IMR-90 (cell line): ENCODE measurements around the gene PCDHB10. TPM values are rescaled to one million over a fixed set of nuclear protein-coding genes. Genes with fewer than 3 reads are reported as not detected.
A peak's percentile ranks its signal among the peaks of the same experiment; 100 is the strongest.

Source experiments
- ATAC-seq: fragments of 200-7000 bp; cut with Tn5 transposase; 2 replicates; pipeline ENCODE4 v1.9.1; 2020; ENCODE audit warnings: low read depth, mild to moderate bottlenecking, moderate library complexity
- BruUV-seq: library from RNA; stranded (reverse); fragments of 400-500 nt; replicated peaks from 2 replicates; lab custom pipeline; 2021; lab: Mats Ljungman, UMichigan
- CTCF ChIA-PET: fragments of 300-600 bp; formaldehyde crosslinking; extraction: SDS; loops from one replicate; lab custom pipeline; 2021; ENCODE audit warnings: antibody characterized with exemption; lab: Yijun Ruan, JAX
- POLR2A ChIA-PET: fragments of 300-600 bp; sonication (Branson Sonifier 250); formaldehyde crosslinking; loops from one replicate; lab custom pipeline; 2022; ENCODE audit warnings: antibody characterized with exemption; ENCODE audit not compliant: unreplicated experiment; lab: Charles Lee
- DNase-seq: peaks from one replicate; pipeline ENCODE4 v3.0.0; 2013
- H2AFZ ChIP-seq: replicated peaks from 2 replicates; pipeline ENCODE3; 2013; ENCODE audit warnings: low read length, mild to moderate bottlenecking; ENCODE audit not compliant: poor library complexity
- H2AK5ac ChIP-seq: 2 replicates; pipeline ENCODE4 v1.6.1; 2013; ENCODE audit warnings: low read depth, low read length, inconsistent platforms
- H2AK9ac ChIP-seq: replicated peaks from 2 replicates; pipeline ENCODE3; 2013; ENCODE audit warnings: mild to moderate bottlenecking, low read depth, low read length, moderate library complexity; ENCODE audit not compliant: poor library complexity
- H2BK120ac ChIP-seq: 2 replicates; pipeline ENCODE4 v1.6.1; 2013; ENCODE audit warnings: low read depth, low read length, inconsistent platforms
- H2BK15ac ChIP-seq: 3 replicates; pipeline ENCODE4 v1.6.1; 2013; ENCODE audit warnings: low read depth, low read length, inconsistent platforms
- H2BK20ac ChIP-seq: 2 replicates; pipeline ENCODE4 v1.6.1; 2013; ENCODE audit warnings: low read depth, mild to moderate bottlenecking, inconsistent platforms, low read length, moderate library complexity
- H2BK5ac ChIP-seq: 2 replicates; pipeline ENCODE4 v1.6.1; 2013; ENCODE audit warnings: mild to moderate bottlenecking, low read depth, low read length, inconsistent platforms; ENCODE audit not compliant: poor library complexity, severe bottlenecking
- H3K14ac ChIP-seq: replicated peaks from 2 replicates; pipeline ENCODE4 v1.6.1; 2013; ENCODE audit warnings: low read depth, low read length, inconsistent platforms
- H3K18ac ChIP-seq: 2 replicates; pipeline ENCODE4 v1.6.1; 2013; ENCODE audit warnings: low read depth, low read length, control low read depth
- H3K23ac ChIP-seq: 2 replicates; pipeline ENCODE4 v1.6.1; 2013; ENCODE audit warnings: low read depth, low read length, inconsistent platforms
- H3K27ac ChIP-seq: 2 replicates; pipeline ENCODE4 v1.5.1; 2013; ENCODE audit warnings: mild to moderate bottlenecking, control low read depth, low read length; ENCODE audit not compliant: insufficient read depth
- H3K27me3 ChIP-seq: 2 replicates; pipeline ENCODE4 v1.6.1; 2013; ENCODE audit warnings: low read length; ENCODE audit not compliant: control insufficient read depth, insufficient read depth
- H3K36me3 ChIP-seq: 2 replicates; pipeline ENCODE4 v1.6.1; 2013; ENCODE audit warnings: low read length, mixed read lengths; ENCODE audit not compliant: control insufficient read depth, insufficient read depth
- H3K4ac ChIP-seq: 2 replicates; pipeline ENCODE4 v1.6.1; 2013; ENCODE audit warnings: low read depth, low read length, inconsistent platforms
- H3K4me1 ChIP-seq: 2 replicates; pipeline ENCODE4 v1.6.1; 2013; ENCODE audit warnings: low read length, mixed read lengths; ENCODE audit not compliant: control insufficient read depth, insufficient read depth
- H3K4me2 ChIP-seq: 2 replicates; pipeline ENCODE4 v1.6.1; 2013; ENCODE audit warnings: low read depth, mild to moderate bottlenecking, control low read depth, low read length, moderate library complexity
- H3K4me3 ChIP-seq: 2 replicates; pipeline ENCODE4 v1.5.1; 2013; ENCODE audit warnings: low read depth, mild to moderate bottlenecking, control low read depth, low read length, moderate library complexity; ENCODE audit not compliant: insufficient read depth
- H3K56ac ChIP-seq: 2 replicates; pipeline ENCODE4 v1.6.1; 2013; ENCODE audit warnings: low read length, inconsistent platforms; ENCODE audit not compliant: insufficient read depth; ENCODE audit errors: extremely low read depth
- H3K79me1 ChIP-seq, 2 experiments: 2 replicates each; pipeline ENCODE4 v1.6.1; 2013; ENCODE audit warnings: low read length in 2 of 2, inconsistent platforms in 1 of 2, low read depth in 1 of 2
- H3K9ac ChIP-seq: 2 replicates; pipeline ENCODE4 v1.6.1; 2013; ENCODE audit warnings: low read depth, low read length, control low read depth
- H3K9me1 ChIP-seq: 2 replicates; pipeline ENCODE4 v1.6.1; 2013; ENCODE audit warnings: low read length, inconsistent platforms; ENCODE audit not compliant: insufficient read depth
- H3K9me3 ChIP-seq: 2 replicates; pipeline ENCODE4 v1.6.1; 2013; ENCODE audit warnings: low read length; ENCODE audit not compliant: control insufficient read depth, insufficient read depth
- H4K20me1 ChIP-seq: 2 replicates; pipeline ENCODE4 v1.6.1; 2013; ENCODE audit warnings: low read length, inconsistent platforms; ENCODE audit not compliant: insufficient read depth
- H4K5ac ChIP-seq: 2 replicates; pipeline ENCODE4 v1.6.1; 2013; ENCODE audit warnings: mild to moderate bottlenecking, low read depth, low read length, control low read depth
- H4K8ac ChIP-seq, 2 experiments: 2 replicates each; pipeline ENCODE4 v1.6.1; 2013; ENCODE audit warnings: low read depth in 2 of 2, low read length in 2 of 2, control low read depth in 1 of 2, inconsistent platforms in 1 of 2
- H4K91ac ChIP-seq: 2 replicates; pipeline ENCODE4 v1.6.1; 2013; ENCODE audit warnings: low read depth, low read length, inconsistent platforms; ENCODE audit not compliant: insufficient read depth
- CTCF ChIP-seq: conservative IDR thresholded peaks from 2 replicates; pipeline ENCODE4 v1.5.1; 2012; ENCODE audit warnings: mild to moderate bottlenecking, low read depth, low read length, improper control_type of control experiment
- MXI1 ChIP-seq: IDR thresholded peaks from 2 replicates; pipeline ENCODE4 v1.6.1; 2012; ENCODE audit warnings: low read depth, mild to moderate bottlenecking, low read length, moderate library complexity, borderline replicate concordance
- NFE2L2 ChIP-seq: fragments of 150-350 bp; IDR thresholded peaks from 2 replicates; pipeline ENCODE4 v1.6.1; 2016; ENCODE audit warnings: low read depth, mild to moderate bottlenecking, low read length
- RAD21 ChIP-seq: IDR thresholded peaks from 2 replicates; pipeline ENCODE4 v1.6.1; 2012; ENCODE audit warnings: low read length, improper control_type of control experiment
- WGBS, 2 experiments: methylation state at CpG; one replicate each; pipeline versions ENCODE4 v1.1.5 to v1.1.7; 2013; ENCODE audit warnings: missing lambda C conversion rate in 2 of 2; ENCODE audit not compliant: insufficient read length in 1 of 2; ENCODE audit errors: extremely low coverage in 2 of 2; 5-methylcytosine and 5-hydroxymethylcytosine counted together
- dilution Hi-C: fragments of 300-500 bp; cut with HindIII; formaldehyde crosslinking; loops from one replicate; pipeline ENCODE4 v1.14.3; 2018; ENCODE audit warnings: low sequenced_read_pairs; ENCODE audit not compliant: unreplicated experiment
- in situ Hi-C: fragments of 300-500 bp; cut with MboI; formaldehyde crosslinking; loops from 3 replicates; pipeline ENCODE4 v1.14.3; 2019; ENCODE audit warnings: low sequenced_read_pairs, inconsistent platforms, mixed read lengths
- intact Hi-C: fragments of 100-400 bp; cut with micrococcal nuclease; formaldehyde crosslinking; loops from 2 replicates; pipeline ENCODE4 v1.10.0; 2022
- polyA plus RNA-seq, 3 experiments: library from polyadenylated mRNA; depleted of rRNA; stranded (reverse); fragments of >200 nt; gene quantifications; 2 replicates each; pipeline ENCODE4 v1.2.3, GENCODE V29; 2012; ENCODE audit warnings: low replicate concordance in 1 of 3
- total RNA-seq: library from RNA; depleted of rRNA; stranded (reverse); fragments of >200 nt; gene quantifications from 2 replicates; pipeline ENCODE4 v1.2.3, GENCODE V29; 2012

PCDHB10 gene
- total and polyA plus RNA-seq, 2 of the 4 experiments (the other 2 are of a cell fraction), result 0.18 to 0.22 TPM

DNA sequence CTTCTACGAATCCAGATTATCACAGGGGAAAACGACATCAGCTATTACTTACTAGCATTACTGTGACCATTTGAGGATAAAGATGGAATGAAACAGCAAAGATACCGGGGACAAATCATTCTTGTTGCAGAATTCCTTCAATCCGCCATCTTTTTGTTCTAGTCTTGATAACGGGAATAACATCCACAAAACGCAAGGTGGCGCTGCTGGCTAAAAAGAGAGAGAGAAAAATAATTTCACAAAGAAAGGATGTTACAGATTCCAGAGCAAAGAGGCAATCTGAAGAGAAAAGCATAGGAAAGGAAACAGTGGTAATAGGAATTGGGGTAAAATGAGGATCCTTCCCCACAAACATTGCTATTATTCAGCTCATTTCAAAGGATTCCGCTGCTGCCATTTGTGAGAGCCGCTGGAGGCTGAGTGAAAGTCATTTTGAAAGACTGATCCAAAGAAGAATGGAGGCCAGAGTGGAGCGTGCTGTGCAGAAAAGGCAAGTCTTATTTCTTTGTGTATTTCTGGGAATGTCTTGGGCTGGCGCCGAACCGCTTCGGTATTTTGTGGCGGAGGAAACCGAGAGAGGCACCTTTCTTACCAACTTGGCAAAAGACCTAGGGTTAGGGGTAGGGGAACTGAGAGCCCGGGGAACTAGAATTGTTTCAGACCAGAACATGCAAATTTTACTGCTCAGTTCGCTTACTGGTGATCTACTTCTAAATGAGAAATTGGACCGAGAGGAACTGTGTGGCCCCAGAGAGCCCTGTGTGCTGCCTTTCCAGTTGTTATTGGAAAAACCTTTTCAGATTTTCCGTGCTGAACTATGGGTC is 19.6 kb upstream of the PCDHB10 start, which contains the start of gene PCDHB7:
TSS of gene PCDHB7 (plus strand) at position 264 of the 824 bp plus-strand sequence. CDS start at position 456, 192 bp downstream.
- H2AK9ac ChIP-seq, result no peak within 1 kb of the TSS
- peak within 1 kb of the TSS; percentile 77; the same call in 1 of the 2 replicates for H3K18ac ChIP-seq
- H2BK15ac ChIP-seq, result no peak within 1 kb of the TSS
- TF ChIP-seq MXI1, result no peak
- TF ChIP-seq CTCF, result peak; percentile 50
- no peak for TF ChIP-seq NFE2L2
- TF ChIP-seq RAD21, result peak; percentile 42; the same call in 1 of the 2 replicates
- H3K4me3 ChIP-seq, result peak within 1 kb of the TSS; percentile 43
- H3K4me1 ChIP-seq, result no peaks in the 10 kb centered on the region
- no peak within 1 kb of the TSS for H2AFZ ChIP-seq
- H3K23ac ChIP-seq, result no peak within 1 kb of the TSS
- intact Hi-C loops, result loop anchor here (1.0 kb wide), 1 partner anchor 392 kb away; no protein-coding TSS in a partner anchor
- H3K14ac ChIP-seq, result no peak within 1 kb of the TSS
- H4K8ac ChIP-seq, result no peak within 1 kb of the TSS
- H3K9me1 ChIP-seq, result no peaks in the 10 kb centered on the region
- H3K56ac ChIP-seq, result no peak within 1 kb of the TSS
- DNase-seq, result peak; percentile 26
- no peaks in the 10 kb centered on the region for H3K36me3 ChIP-seq
- H2AK5ac ChIP-seq, result no peak within 1 kb of the TSS
- WGBS, 2 experiments, result 0% methylated on average over 1 of the region's 20 CpGs; no CpG with 5 or more reads in 1 of the 2 experiments
- H3K27ac ChIP-seq, result no peak within 1 kb of the TSS
- H3K4ac ChIP-seq, result no peak within 1 kb of the TSS
- H4K5ac ChIP-seq, result peak within 1 kb of the TSS; percentile 77; the same call in 1 of the 2 replicates
- BruUV-seq, result TSS peak; percentile 38
- in situ Hi-C loops, result no loop called here
- H4K91ac ChIP-seq, result no peak within 1 kb of the TSS
- no peak within 1 kb of the TSS for H2BK5ac ChIP-seq
- peak within 1 kb of the TSS; percentile 60; the same call in 1 of the 2 replicates for H3K9ac ChIP-seq
- H2BK120ac ChIP-seq, result no peak within 1 kb of the TSS
- H4K20me1 ChIP-seq, result no peaks in the 10 kb centered on the region
- H3K27me3 ChIP-seq, result no peaks in the 10 kb centered on the region
- H3K9me3 ChIP-seq, result peaks cover 14% of the 10 kb centered on the region; the same call in 1 of the 2 replicates
- ChIA-PET CTCF (no interaction called here), POLR2A (no interaction called here)
- no peaks in the 10 kb centered on the region for H3K79me1 ChIP-seq
- H2BK20ac ChIP-seq, result no peak within 1 kb of the TSS
- ATAC-seq, result peak; percentile 62
- peak within 1 kb of the TSS; percentile 80 for H3K4me2 ChIP-seq
- dilution Hi-C loops, result no loop called here
